GM10847 (cell line): ENCODE results near the gene ISM2.

Experiments used
- POLR2A ChIP-seq: IDR thresholded peaks from 2 replicates; pipeline ENCODE4 v1.6.1; 2011; ENCODE audit not compliant: insufficient read length; ENCODE audit errors: extremely low read depth

The ISM2 gene

GRCh38 chr14:77511486-77512162, 13.0 kb upstream of the ISM2 start:
- TF ChIP-seq POLR2A = no peak

- TF ChIP-seq POLR2A = no peak
These were observed 10.8 kb upstream of the ISM2 start for GRCh38 chr14:77509366-77509765.

DNA sequence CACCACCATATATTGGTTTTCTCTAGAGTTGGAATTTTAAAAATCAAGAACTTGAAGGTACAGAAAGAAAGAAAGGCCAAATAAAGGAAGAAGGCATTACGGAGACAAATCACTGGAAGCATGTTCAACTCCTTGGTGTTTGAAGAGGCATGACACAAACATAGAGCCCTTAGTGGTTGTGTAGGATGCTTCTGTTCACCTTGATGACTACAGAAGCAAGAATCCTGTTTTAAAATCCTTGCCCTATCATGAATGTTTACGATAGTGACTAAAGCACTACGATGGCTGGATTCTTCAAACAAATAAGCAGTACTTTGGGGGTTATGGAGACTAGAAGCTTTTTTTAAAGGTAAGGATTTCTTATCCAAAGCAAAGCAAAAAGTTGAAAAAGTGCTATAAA, 10.3 kb upstream of the ISM2 start:
- no peak for TF ChIP-seq POLR2A

DNA sequence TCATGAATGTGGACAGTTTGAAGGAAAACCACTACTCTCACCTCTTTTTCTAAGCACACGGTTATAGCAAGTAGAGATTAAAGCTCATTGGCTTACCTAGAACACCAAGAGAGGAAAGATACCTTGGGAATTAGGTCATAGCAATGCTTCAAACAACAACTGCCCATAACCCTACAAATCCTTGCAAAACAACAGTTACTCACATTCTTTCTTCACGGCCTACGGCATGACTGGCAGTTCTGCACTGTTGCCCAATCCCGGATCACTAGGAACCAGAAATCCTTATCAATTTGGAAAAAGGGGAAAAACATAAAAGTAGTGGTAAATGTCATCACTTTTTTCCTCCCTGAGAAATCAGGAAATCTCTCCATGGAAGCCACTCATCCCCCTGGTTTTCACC, 9.6 kb upstream of the ISM2 start:
- no peak for TF ChIP-seq POLR2A

DNA sequence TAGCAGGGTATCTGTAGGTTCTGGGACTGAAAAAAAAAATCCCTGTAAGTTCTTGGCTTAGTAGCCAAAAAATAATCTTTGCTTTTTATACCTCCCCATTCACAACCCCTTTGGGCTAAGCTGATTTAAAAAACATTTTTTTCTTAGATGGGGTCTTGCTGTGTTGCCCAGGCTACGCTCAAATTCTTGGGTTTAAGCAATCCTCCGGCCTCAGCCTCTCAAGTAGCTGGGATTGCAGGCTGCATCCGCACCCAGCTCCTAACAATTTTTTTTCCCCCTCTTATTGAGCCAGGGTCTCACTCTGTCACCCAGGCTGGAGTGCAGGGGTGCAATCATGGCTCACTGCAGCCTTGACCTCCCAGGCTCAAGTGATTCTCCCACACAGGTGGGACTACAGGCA, 9.1 kb upstream of the ISM2 start:
- no peak for TF ChIP-seq POLR2A

GRCh38 chr14:77505031-77505430, 6.4 kb upstream of the ISM2 start:
- TF ChIP-seq POLR2A = no peak

DNA sequence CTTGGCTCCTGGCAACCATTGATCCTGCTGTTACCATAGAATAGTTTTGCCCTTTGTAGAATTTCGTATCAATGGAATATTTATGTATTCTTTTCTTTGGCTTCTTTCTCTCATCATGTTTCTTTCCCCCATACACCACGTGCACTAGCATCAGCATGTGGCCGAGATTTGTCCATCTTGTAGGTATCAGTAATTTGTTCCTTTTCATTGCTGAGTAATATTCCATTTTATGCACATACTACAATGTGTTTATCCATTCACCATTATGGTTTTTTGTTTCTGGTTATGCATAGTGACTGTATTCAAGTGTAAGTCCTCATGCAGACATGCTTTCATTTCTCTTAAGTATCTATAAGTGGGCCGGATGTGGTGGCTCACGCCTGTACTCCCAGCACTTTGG, 4.5 kb upstream of the ISM2 start:
- TF ChIP-seq POLR2A = no peak

GRCh38 chr14:77502109-77502782, 3.6 kb upstream of the ISM2 start:
- TF ChIP-seq POLR2A = no peak

DNA sequence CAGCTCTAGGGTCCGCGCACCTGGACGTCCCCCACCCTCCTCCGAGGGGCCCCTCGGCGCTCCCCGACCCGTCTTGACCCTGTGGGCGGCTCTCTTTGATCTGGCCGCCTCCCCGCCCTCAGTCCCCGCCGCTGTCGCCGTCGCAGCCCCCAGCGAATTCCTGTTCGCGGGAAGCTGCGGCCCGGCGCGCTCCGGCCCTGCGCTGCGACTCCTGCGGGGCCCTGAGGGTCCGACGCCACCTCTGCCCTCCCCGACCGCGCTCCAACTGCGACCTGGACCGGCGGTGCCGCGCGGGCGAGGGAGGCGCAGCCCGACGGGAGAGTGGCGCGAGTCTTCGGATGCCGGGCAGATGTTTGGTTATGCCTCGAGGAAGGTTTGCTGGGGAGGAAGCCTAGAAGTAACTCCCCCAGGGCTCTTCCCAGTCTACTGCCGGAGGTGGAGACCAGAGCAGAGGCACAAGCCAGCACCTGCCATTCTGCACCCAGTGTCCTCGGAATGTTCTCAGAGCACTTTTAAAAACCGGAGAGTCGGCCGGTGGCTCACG, 440 bp upstream of the ISM2 start:
- TF ChIP-seq POLR2A = no peak

DNA sequence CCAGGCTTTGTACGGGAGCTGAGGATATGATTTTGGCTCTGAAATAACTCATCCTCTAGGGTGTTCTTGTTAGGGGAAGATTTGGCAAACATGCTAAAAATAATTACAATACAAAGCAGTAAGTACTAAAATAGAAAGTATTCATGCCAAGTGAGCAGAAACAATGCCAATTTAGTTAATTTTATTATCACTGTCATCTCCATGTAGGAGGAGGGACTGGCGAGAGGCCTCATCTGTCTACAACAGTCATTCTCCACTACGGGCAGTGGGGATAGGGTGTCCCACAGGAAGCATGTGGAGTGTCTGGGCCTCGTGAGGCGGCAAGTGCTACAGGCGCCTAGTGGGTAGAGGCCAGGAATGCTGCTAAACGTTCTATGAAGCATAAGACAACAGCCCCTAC, 3.3 kb downstream of the ISM2 start:
- no peak for TF ChIP-seq POLR2A

DNA sequence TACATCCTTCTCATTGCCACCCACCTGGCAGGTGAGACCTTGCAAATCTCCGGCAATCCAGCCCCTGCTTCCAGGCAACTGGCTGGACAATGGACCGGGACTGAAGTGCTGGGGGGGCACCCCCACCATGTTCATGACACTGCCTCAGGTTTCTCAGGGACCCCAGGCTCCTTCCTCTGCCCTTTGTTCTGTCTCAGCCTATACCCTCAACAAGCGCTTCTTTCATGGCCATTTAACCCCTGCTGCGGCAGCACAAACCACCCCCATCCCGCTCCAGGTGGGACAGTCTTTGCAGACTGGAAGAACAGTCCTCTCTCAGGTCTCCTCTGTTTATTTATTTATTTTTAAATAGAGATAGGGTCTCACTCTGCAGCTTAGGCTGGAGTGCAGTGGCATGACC, 7.6 kb downstream of the ISM2 start:
- TF ChIP-seq POLR2A = no peak

GRCh38 chr14:77490347-77490986, 8.1 kb downstream of the ISM2 start:
- TF ChIP-seq POLR2A = no peak

GRCh38 chr14:77489041-77489440, 9.6 kb downstream of the ISM2 start:
- no peak for TF ChIP-seq POLR2A

GRCh38 chr14:77488558-77488957, 10.1 kb downstream of the ISM2 start:
- no peak for TF ChIP-seq POLR2A

DNA sequence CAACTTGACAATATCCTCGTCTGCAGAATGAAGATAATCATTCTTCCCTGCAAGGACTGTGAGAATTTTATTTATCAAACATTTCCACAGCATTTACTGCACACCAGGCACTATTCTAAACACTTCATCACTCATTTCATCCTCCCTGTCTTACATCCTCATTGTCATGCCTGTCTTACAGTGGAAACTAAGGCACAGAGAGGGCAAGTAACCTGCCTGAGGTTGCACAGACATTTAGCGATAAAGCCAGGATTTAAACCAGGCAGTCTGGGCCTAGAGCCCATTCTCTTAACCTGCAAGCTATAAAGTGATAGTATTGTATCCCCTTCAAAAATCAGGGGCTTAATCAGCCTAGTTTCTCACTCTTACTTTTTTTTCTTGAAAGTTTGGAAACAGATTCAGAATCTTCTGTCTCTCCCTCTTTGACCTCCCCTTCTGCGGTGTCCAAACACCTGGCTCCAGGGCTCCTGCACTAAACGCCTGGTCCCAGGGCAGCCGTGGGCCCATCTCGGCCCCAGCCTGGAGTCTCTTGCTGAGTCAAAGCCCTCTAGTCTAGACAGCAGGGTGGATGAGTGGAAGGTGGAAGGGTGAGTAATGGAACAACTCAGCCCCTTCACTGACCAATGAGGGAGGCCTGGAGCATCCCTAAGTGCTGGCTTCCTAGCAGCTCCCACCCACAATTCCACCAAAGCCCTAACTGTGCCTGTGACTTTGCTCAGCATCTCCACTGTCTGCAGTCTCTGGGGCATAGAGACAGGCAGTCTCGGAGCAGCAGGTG, 12.5 kb downstream of the ISM2 start:
- TF ChIP-seq POLR2A = no peak
